CD14-positive monocyte (primary cell): Measurements from ENCODE around the gene CYTH3. TPM values are rescaled to one million over a fixed set of nuclear protein-coding genes. Genes with fewer than 3 reads are reported as not detected.

Experiments
- DNase-seq, 3 donors: peaks; one replicate each; pipeline ENCODE4 v3.0.0-alpha.2; 2011 to 2022
- H2AFZ ChIP-seq: 2 replicates; pipeline ENCODE4 v1.6.0; 2012; ENCODE audit warnings: mild to moderate bottlenecking, low read depth, low read length, inconsistent platforms; ENCODE audit not compliant: insufficient read depth, poor library complexity, severe bottlenecking
- H3K27ac ChIP-seq, 2 donors: 1 replicate in 1 of 2; 2 replicates in 1 of 2; pipeline ENCODE4 v1.5.1; 2012 to 2013; ENCODE audit warnings: low read length in 2 of 2, control low read depth in 1 of 2, inconsistent platforms in 1 of 2, low read depth in 1 of 2, mild to moderate bottlenecking in 1 of 2
- H3K27me3 ChIP-seq, 2 donors: one replicate each; pipeline versions ENCODE4 v1.6.0 to v1.6.1; 2011 to 2013; ENCODE audit warnings: low read length in 2 of 2; ENCODE audit not compliant: control insufficient read depth in 2 of 2, insufficient read depth in 2 of 2
- H3K36me3 ChIP-seq, 2 donors: replicated peaks in 1 of 2; 1 replicate in 1 of 2; 2 replicates in 1 of 2; pipeline versions ENCODE4 v1.5.1 to v1.6.1; 2012 to 2013; ENCODE audit warnings: low read length in 2 of 2, control low read depth in 1 of 2, inconsistent platforms in 1 of 2, mild to moderate bottlenecking in 1 of 2; ENCODE audit not compliant: insufficient read depth in 2 of 2, control insufficient read depth in 1 of 2
- H3K4me1 ChIP-seq, 2 donors: 1 replicate in 1 of 2; 2 replicates in 1 of 2; pipeline versions ENCODE4 v1.5.1 to v1.6.1; 2012 to 2013; ENCODE audit warnings: low read length in 2 of 2, control low read depth in 1 of 2, inconsistent platforms in 1 of 2, mild to moderate bottlenecking in 1 of 2, moderate library complexity in 1 of 2; ENCODE audit not compliant: insufficient read depth in 2 of 2, control insufficient read depth in 1 of 2
- H3K4me2 ChIP-seq: replicated peaks from 2 replicates; pipeline ENCODE3; 2012; ENCODE audit warnings: low read length, moderate library complexity, mild to moderate bottlenecking; ENCODE audit not compliant: poor library complexity, severe bottlenecking; ENCODE audit errors: extremely low read depth
- H3K4me3 ChIP-seq, 3 experiments: fragments of 200-600 bp in 1 of 3; sonication (generic) in 1 of 3; replicated peaks in 1 of 3; 1 replicate in 2 of 3; 2 replicates in 1 of 3; pipeline ENCODE4 v1.5.1; 2011 to 2013; ENCODE audit warnings: low read length in 3 of 3, mild to moderate bottlenecking in 3 of 3, control low read depth in 2 of 3, low read depth in 2 of 3, inconsistent platforms in 1 of 3, moderate library complexity in 1 of 3
- H3K79me2 ChIP-seq: 2 replicates; pipeline ENCODE4 v1.6.0; 2012; ENCODE audit warnings: mild to moderate bottlenecking, control low read depth, inconsistent platforms, low read length, moderate library complexity; ENCODE audit not compliant: insufficient read depth
- H3K9ac ChIP-seq: 2 replicates; pipeline ENCODE4 v1.6.0; 2017; ENCODE audit warnings: low read length, mild to moderate bottlenecking; ENCODE audit not compliant: insufficient read depth, poor library complexity, severe bottlenecking
- H3K9me3 ChIP-seq, 2 donors: replicated peaks in 1 of 2; 1 replicate in 1 of 2; 2 replicates in 1 of 2; pipeline versions ENCODE4 v1.5.1 to v1.6.1; 2012 to 2013; ENCODE audit warnings: low read length in 2 of 2, control low read depth in 1 of 2; ENCODE audit not compliant: control insufficient read depth in 1 of 2, insufficient read depth in 1 of 2
- H4K20me1 ChIP-seq: 2 replicates; pipeline ENCODE4 v1.6.0; 2012; ENCODE audit warnings: mild to moderate bottlenecking, low read length, control low read depth, moderate library complexity; ENCODE audit not compliant: insufficient read depth
- H3K27ac Mint-ChIP-seq, 7 donors: one replicate each; pipeline ENCODE4 v1.8.0; 2020; ENCODE audit warnings: mild to moderate bottlenecking in 7 of 7, mixed read lengths in 7 of 7, moderate library complexity in 6 of 7, inconsistent platforms in 2 of 7
- H3K27me3 Mint-ChIP-seq, 3 donors: one replicate each; pipeline ENCODE4 v1.8.0; 2021 to 2022; ENCODE audit warnings: low read depth in 3 of 3, mild to moderate bottlenecking in 3 of 3, mixed read lengths in 3 of 3, moderate library complexity in 3 of 3, inconsistent platforms in 1 of 3
- H3K36me3 Mint-ChIP-seq, 2 donors: one replicate each; pipeline ENCODE4 v1.8.0; 2020; ENCODE audit warnings: mixed read lengths in 2 of 2, inconsistent platforms in 1 of 2, mild to moderate bottlenecking in 1 of 2
- H3K4me1 Mint-ChIP-seq: one replicate; pipeline ENCODE4 v1.8.0; 2020; ENCODE audit warnings: mild to moderate bottlenecking, mixed read lengths
- H3K4me3 Mint-ChIP-seq, 2 donors: one replicate each; pipeline ENCODE4 v1.8.0; 2020; ENCODE audit warnings: mild to moderate bottlenecking in 2 of 2, mixed read lengths in 2 of 2, moderate library complexity in 1 of 2
- H3K9me3 Mint-ChIP-seq, 7 donors: one replicate each; pipeline ENCODE4 v1.8.0; 2020 to 2022; ENCODE audit warnings: mixed read lengths in 7 of 7, mild to moderate bottlenecking in 6 of 7, moderate library complexity in 6 of 7, inconsistent platforms in 2 of 7
- CTCF ChIP-seq: fragments of 200-600 bp; IDR thresholded peaks from one replicate; pipeline ENCODE4 v1.8.0; 2022; ENCODE audit warnings: antibody characterized with exemption, mild to moderate bottlenecking
- WGBS: methylation state at CpG from one replicate; pipeline ENCODE4 v1.1.5; 2013; ENCODE audit warnings: missing lambda C conversion rate; ENCODE audit not compliant: insufficient coverage; 5-methylcytosine and 5-hydroxymethylcytosine counted together
- intact Hi-C, 2 donors: fragments of 100-400 bp; cut with micrococcal nuclease; formaldehyde crosslinking; loops; one replicate each; pipeline versions ENCODE4 v1.15.0 to v1.15.1; 2023
- polyA plus RNA-seq, 3 donors: library from polyadenylated mRNA; depleted of rRNA in 1 of 3; unstranded in 2 of 3; stranded (reverse) in 1 of 3; fragments of 300-500 nt in 2 of 3; fragments of >200 nt in 1 of 3; fragmentation: Illumina TruSeq in 2 of 3; gene quantifications; 1 replicate in 2 of 3; 2 replicates in 1 of 3; pipeline ENCODE4 v1.2.3, GENCODE V29; 2012 to 2021

The CYTH3 gene
- polyA plus RNA-seq, 3 donors = 1.3 to 8.5 (median 1.4) TPM

- no peak overlapping the region for H2AFZ ChIP-seq
- no peaks in the 10 kb centered on the region for H3K79me2 ChIP-seq
- no peak for DNase-seq
- no peak overlapping the region for H3K4me2 ChIP-seq
- no peak overlapping the region for H3K27ac Mint-ChIP-seq
- no peaks in the 10 kb centered on the region for H3K9me3 Mint-ChIP-seq
- no peaks in the 10 kb centered on the region for H3K27me3 ChIP-seq
- WGBS = 87% methylated on average over 6 of the region's 8 CpGs
- peaks cover 0 to 3% (median 0%) of the 10 kb centered on the region in 3 donors for H3K27me3 Mint-ChIP-seq
- H3K4me3 Mint-ChIP-seq = no peak overlapping the region
- intact Hi-C loops = no loop called here
- H4K20me1 ChIP-seq = no peaks in the 10 kb centered on the region
- no peak overlapping the region for H3K27ac ChIP-seq
- H3K36me3 Mint-ChIP-seq = no peaks in the 10 kb centered on the region
- H3K9ac ChIP-seq = no peak overlapping the region
- no peak overlapping the region for H3K4me3 ChIP-seq
- no peaks in the 10 kb centered on the region for H3K36me3 ChIP-seq
- H3K4me1 Mint-ChIP-seq = peaks cover 11% of the 10 kb centered on the region
- H3K9me3 ChIP-seq = no peaks in the 10 kb centered on the region
- peaks cover 6 to 10% of the 10 kb centered on the region in 2 donors for H3K4me1 ChIP-seq
- no peak for TF ChIP-seq CTCF
Measured at GRCh38 chr7:6315746-6316145, 43.3 kb upstream of the CYTH3 start.

GRCh38 chr7:6310271-6310993, 38.0 kb upstream of the CYTH3 start:
- no peaks in the 10 kb centered on the region for H3K36me3 ChIP-seq
- H3K79me2 ChIP-seq = no peaks in the 10 kb centered on the region
- 100% methylated on average over 2 of the region's 10 CpGs for WGBS
- no peaks in the 10 kb centered on the region for H4K20me1 ChIP-seq
- Mint-ChIP-seq H3K36me3 (no peaks in the 10 kb centered on the region), H3K27me3 (peaks cover 0 to 3% (median 3%) of the 10 kb centered on the region in 3 donors), H3K4me3 (no peak overlapping the region), H3K4me1 (no peaks in the 10 kb centered on the region), H3K27ac (no peak overlapping the region), H3K9me3 (no peaks in the 10 kb centered on the region)
- intact Hi-C loops = no loop called here
- no peaks in the 10 kb centered on the region for H3K4me1 ChIP-seq
- no peak overlapping the region for H3K27ac ChIP-seq
- H3K4me2 ChIP-seq = no peak overlapping the region
- no peaks in the 10 kb centered on the region for H3K9me3 ChIP-seq
- H3K9ac ChIP-seq = no peak overlapping the region
- no peak overlapping the region for H2AFZ ChIP-seq
- DNase-seq = no peak
- H3K4me3 ChIP-seq = no peak overlapping the region
- H3K27me3 ChIP-seq = no peaks in the 10 kb centered on the region
- no peak for TF ChIP-seq CTCF
